GM10266 (cell line): Measurements from ENCODE around the gene AKAP6.
"Not testable (repeated sequence)": the region's sequence is repeated elsewhere in the genome, so short reads cannot be mapped to it uniquely, and the experiment has no call there.

Experiments used
- DNase-seq: peaks from one replicate; pipeline ENCODE4 v3.0.0; 2012; ENCODE audit errors: extremely low spot score
- TF ChIP-seq, protein P1 (sequence below): IDR thresholded peaks from 2 replicates; pipeline ENCODE4 v1.5.1; 2012; ENCODE audit warnings: mild to moderate bottlenecking, low read depth; ENCODE audit not compliant: control insufficient read depth, insufficient read depth; ENCODE audit errors: missing control alignments

The AKAP6 gene

DNA sequence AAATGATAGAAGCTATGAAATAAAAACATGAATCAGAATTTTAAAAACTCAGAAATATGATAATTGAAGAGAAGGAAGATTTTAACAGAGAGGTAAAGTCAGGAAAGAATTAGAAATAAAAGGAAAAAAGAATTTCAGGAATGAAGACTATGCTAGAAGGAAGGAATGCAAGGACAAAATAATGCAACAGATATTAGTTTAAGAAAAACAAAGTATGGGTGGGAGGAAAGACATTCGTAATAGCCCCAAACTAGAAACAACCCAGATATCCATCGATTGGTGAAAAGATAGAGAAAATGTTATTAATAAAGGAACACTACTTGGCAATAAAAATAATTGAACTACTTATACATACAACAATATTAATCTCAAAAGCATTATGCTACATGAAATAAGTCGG lies 129.6 kb downstream of the AKAP6 start:
- TF ChIP-seq, protein P1, sequence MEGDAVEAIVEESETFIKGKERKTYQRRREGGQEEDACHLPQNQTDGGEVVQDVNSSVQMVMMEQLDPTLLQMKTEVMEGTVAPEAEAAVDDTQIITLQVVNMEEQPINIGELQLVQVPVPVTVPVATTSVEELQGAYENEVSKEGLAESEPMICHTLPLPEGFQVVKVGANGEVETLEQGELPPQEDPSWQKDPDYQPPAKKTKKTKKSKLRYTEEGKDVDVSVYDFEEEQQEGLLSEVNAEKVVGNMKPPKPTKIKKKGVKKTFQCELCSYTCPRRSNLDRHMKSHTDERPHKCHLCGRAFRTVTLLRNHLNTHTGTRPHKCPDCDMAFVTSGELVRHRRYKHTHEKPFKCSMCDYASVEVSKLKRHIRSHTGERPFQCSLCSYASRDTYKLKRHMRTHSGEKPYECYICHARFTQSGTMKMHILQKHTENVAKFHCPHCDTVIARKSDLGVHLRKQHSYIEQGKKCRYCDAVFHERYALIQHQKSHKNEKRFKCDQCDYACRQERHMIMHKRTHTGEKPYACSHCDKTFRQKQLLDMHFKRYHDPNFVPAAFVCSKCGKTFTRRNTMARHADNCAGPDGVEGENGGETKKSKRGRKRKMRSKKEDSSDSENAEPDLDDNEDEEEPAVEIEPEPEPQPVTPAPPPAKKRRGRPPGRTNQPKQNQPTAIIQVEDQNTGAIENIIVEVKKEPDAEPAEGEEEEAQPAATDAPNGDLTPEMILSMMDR: no peak
- DNase-seq: no peak

DNA sequence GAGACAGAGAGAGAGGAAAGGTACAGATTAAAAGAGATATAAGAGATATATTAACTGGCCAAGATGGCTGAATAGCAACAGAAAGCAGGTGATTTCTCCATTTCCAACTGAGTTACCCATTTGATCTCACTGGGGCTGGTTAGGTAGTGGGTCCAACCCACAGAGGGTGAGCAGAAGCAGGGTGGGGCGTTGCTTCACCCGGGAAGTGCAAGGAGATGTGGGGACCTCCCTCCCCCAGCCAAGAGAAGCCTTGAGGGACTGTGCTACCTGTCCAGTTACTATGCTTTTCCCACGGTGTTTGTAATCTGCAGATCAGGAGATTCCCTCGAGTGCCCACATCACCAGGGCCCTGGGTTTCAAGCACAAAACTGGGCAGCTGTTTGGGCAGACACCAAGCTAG lies 131.2 kb downstream of the AKAP6 start:
- TF ChIP-seq, protein P1: no peak

DNA sequence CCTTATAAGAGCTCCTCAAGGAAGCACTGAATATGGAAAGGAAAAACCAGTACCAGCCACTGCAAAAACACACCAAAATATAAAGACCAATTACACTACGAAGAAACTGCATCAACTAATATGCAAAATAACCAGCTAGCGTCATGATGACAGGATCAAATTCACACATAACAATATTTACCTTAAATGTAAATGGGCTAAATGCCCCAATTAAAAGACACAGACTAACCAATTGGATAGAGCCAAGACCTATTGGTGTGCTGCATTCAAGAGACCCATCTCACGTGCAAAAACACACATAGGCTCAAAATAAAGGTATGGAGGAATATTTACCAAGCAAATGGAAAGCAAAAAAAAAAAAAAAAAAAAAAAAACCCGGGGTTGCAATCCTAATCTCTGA lies 133.5 kb downstream of the AKAP6 start:
- DNase-seq: not testable (repeated sequence)

More for the DNA sequence above, 131.2 kb downstream of the AKAP6 start:
- DNase-seq: no peak

DNA sequence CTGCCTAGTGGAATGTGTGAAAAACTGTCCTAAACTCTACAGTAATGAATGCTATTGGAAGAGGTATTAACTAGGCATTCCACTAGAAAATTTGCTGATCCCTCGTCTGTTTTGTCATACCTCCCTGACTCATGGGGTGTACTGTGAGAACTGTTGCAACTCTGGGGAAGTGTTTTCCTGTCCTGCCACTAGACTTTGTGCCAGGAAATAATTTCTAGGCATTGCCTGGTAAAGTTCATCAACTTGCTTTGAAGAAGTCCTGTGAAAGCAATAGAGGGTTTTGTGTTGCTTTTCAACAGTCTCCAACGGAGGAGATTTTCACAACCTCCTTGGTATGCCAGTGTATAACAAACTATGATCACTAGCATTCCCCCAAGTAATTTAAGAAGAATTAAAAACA lies 139.9 kb downstream of the AKAP6 start:
- DNase-seq: no peak
- TF ChIP-seq, protein P1: no peak

DNA sequence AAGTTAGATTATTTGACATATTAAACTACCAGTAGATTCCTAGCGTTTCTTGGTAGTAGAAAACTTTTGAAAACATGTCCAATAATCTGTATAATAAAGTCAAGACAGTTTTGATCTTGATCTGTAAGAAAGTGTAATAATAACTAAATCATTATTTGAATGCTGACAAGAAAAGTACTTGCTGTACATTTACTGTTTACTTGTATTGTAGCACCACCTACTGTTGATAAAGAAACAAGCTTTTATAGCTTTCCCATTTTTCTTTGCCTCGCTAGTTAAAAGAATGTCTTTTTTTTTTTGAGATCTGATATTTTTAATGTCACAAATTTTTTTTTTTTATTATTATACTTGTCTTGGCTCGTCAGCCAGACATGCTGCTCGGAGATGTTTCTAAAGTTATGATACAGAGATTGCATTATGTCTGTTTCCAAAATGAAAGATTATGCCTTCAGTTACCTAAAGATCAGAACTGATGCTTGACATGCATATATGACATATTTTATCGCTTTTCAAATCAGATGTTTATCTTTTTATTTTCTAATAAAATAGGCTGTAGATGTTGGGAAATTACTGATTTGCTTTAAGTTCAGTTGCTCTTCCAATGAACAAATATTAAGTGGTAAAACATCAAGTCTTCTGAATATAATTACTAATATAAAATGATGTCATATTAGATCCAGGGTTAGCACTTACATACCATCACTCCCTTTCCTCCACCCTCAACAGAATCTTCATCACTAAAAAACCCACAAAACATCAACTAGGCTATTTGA lies 140.5 kb downstream of the AKAP6 start:
- TF ChIP-seq, protein P1: peak; percentile 49
- peak; percentile 15 for DNase-seq

DNA sequence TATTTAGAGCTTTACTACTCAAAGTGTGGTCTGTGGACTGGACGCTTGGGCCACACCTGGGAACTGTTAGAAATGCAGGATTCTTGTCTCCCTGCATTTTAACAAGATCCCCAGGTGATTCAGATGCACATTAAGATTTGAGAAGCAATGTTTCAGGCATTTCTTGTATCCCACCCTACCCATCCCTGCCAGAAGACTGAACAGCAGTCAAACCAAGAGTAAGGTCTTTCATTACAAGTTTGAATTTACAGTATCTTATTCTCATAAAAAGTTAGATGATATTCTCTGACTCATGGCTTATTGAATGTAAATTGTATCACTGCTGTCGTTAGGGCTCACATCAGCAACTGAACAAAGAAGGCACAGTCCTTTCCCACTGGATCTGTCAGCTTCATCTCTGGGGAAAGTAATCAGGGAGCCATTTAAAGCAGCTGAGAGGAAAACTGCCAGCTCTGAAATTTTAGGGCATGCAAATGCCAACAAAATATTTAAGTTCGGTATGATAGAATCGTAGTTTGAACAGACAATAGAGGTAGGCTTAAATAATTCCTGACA lies 141.1 kb downstream of the AKAP6 start:
- TF ChIP-seq, protein P1: no peak
- DNase-seq: no peak

DNA sequence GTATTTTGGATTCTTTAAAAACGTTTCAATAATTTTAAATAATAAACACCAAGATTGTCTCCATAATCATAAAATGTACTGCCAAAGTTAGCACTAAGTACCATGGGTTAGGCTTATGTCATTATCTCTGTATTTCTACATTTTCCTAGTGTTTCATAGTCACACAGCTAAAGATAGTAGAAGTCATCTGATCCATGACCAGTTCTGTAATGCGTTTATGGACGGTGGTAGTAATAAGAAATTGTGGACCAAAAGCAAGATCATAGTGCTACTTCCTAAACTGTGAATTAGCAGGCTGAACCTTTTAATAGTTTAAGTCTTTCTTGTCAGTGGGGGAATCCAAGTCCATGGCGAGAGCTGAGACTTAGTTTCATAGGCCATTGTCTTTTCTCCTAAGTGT lies 142.1 kb downstream of the AKAP6 start:
- no peak for DNase-seq
- TF ChIP-seq, protein P1: no peak
